WTC11 (cell line): Measurements from ENCODE around the gene SFMBT1.

ENCODE experiments used
- CREB1 ChIP-seq: sonication (generic); formaldehyde crosslinking; IDR thresholded peaks from 2 replicates; pipeline ENCODE4 v1.8.0; 2023; ENCODE audit warnings: mild to moderate bottlenecking, missing genetic modification reagents
- NFYB ChIP-seq: sonication (generic); formaldehyde crosslinking; conservative IDR thresholded peaks from 2 replicates; pipeline ENCODE4 v1.8.0; 2022; ENCODE audit warnings: low read depth, missing genetic modification reagents
- RORB ChIP-seq: fragments of 250-450 bp; sonication (Bioruptor Pico); IDR thresholded peaks from 2 replicates; pipeline ENCODE4 v1.9.0; 2021; ENCODE audit warnings: mild to moderate bottlenecking
- ZNF263 ChIP-seq: sonication (generic); formaldehyde crosslinking; IDR thresholded peaks from 2 replicates; pipeline ENCODE4 v1.8.1; 2022; ENCODE audit warnings: low read depth, mild to moderate bottlenecking, moderate library complexity, missing genetic modification reagents
- ZNF396 ChIP-seq: fragments of 250-450 bp; sonication (Bioruptor Pico); IDR thresholded peaks from 2 replicates; pipeline ENCODE4 v1.8.0; 2021; ENCODE audit warnings: mild to moderate bottlenecking, moderate library complexity, borderline replicate concordance
- TF ChIP-seq, protein P1 (sequence below): fragments of 200-600 bp; IDR thresholded peaks from 2 replicates; pipeline ENCODE4 v1.8.0; 2022; ENCODE audit warnings: antibody characterized with exemption
- TF ChIP-seq, protein P2 (sequence below): sonication (generic); formaldehyde crosslinking; IDR thresholded peaks from 2 replicates; pipeline ENCODE4 v1.8.0; 2022; ENCODE audit warnings: missing genetic modification reagents
- TF ChIP-seq, protein P3 (sequence below): sonication (generic); formaldehyde crosslinking; IDR thresholded peaks from 2 replicates; pipeline ENCODE4 v1.8.0; 2022; ENCODE audit warnings: mild to moderate bottlenecking, missing genetic modification reagents

- no peak for TF ChIP-seq RORB (CRISPR knock-in tag)
- no peak for TF ChIP-seq NFYB (CRISPR knock-in tag)
- TF ChIP-seq, protein P1, sequence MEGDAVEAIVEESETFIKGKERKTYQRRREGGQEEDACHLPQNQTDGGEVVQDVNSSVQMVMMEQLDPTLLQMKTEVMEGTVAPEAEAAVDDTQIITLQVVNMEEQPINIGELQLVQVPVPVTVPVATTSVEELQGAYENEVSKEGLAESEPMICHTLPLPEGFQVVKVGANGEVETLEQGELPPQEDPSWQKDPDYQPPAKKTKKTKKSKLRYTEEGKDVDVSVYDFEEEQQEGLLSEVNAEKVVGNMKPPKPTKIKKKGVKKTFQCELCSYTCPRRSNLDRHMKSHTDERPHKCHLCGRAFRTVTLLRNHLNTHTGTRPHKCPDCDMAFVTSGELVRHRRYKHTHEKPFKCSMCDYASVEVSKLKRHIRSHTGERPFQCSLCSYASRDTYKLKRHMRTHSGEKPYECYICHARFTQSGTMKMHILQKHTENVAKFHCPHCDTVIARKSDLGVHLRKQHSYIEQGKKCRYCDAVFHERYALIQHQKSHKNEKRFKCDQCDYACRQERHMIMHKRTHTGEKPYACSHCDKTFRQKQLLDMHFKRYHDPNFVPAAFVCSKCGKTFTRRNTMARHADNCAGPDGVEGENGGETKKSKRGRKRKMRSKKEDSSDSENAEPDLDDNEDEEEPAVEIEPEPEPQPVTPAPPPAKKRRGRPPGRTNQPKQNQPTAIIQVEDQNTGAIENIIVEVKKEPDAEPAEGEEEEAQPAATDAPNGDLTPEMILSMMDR: no peak
- TF ChIP-seq CREB1: no peak
- TF ChIP-seq, protein P2, sequence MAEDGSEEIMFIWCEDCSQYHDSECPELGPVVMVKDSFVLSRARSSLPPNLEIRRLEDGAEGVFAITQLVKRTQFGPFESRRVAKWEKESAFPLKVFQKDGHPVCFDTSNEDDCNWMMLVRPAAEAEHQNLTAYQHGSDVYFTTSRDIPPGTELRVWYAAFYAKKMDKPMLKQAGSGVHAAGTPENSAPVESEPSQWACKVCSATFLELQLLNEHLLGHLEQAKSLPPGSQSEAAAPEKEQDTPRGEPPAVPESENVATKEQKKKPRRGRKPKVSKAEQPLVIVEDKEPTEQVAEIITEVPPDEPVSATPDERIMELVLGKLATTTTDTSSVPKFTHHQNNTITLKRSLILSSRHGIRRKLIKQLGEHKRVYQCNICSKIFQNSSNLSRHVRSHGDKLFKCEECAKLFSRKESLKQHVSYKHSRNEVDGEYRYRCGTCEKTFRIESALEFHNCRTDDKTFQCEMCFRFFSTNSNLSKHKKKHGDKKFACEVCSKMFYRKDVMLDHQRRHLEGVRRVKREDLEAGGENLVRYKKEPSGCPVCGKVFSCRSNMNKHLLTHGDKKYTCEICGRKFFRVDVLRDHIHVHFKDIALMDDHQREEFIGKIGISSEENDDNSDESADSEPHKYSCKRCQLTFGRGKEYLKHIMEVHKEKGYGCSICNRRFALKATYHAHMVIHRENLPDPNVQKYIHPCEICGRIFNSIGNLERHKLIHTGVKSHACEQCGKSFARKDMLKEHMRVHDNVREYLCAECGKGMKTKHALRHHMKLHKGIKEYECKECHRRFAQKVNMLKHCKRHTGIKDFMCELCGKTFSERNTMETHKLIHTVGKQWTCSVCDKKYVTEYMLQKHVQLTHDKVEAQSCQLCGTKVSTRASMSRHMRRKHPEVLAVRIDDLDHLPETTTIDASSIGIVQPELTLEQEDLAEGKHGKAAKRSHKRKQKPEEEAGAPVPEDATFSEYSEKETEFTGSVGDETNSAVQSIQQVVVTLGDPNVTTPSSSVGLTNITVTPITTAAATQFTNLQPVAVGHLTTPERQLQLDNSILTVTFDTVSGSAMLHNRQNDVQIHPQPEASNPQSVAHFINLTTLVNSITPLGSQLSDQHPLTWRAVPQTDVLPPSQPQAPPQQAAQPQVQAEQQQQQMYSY (CRISPR knock-in tag): no peak
- TF ChIP-seq ZNF263 (CRISPR knock-in tag): no peak
- no peak for TF ChIP-seq ZNF396 (CRISPR knock-in tag)
- TF ChIP-seq, protein P3, sequence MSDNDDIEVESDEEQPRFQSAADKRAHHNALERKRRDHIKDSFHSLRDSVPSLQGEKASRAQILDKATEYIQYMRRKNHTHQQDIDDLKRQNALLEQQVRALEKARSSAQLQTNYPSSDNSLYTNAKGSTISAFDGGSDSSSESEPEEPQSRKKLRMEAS (CRISPR knock-in tag): no peak
These were observed 164.0 kb downstream of the SFMBT1 start for GRCh38 chr3:52881871-52882270.
